HCT116 (cell line): ENCODE results near the gene ATG5. TPM values are rescaled to one million over a fixed set of nuclear protein-coding genes. Genes with fewer than 3 reads are reported as not detected.
A peak's percentile ranks its signal among the peaks of the same experiment; 100 is the strongest.

Experiments
- ATAC-seq: fragments of 200-7000 bp; cut with Tn5 transposase; 2 replicates; pipeline ENCODE4 v1.9.1; 2020; ENCODE audit warnings: mild to moderate bottlenecking, moderate library complexity
- BruUV-seq: library from RNA; stranded (reverse); fragments of 400-500 nt; replicated peaks from 2 replicates; lab custom pipeline; 2021; lab: Mats Ljungman, UMichigan
- CTCF ChIA-PET: fragments of 300-600 bp; sonication (Branson Sonifier 250); formaldehyde crosslinking; loops from one replicate; lab custom pipeline; 2021; ENCODE audit warnings: antibody characterized with exemption; lab: Charles Lee
- POLR2A ChIA-PET: fragments of 300-600, 350-600 bp; sonication (Branson Sonifier 250); formaldehyde crosslinking; loops from one replicate; lab custom pipeline; 2021; ENCODE audit warnings: antibody characterized with exemption; lab: Charles Lee
- RAD21 ChIA-PET, 2 experiments: fragments of 300-600 bp; sonication (Branson Sonifier 250); formaldehyde crosslinking; loops; one replicate each; lab custom pipeline; 2023; ENCODE audit warnings: low total read pairs in 2 of 2; ENCODE audit not compliant: uncharacterized antibody in 2 of 2, unreplicated experiment in 2 of 2, low non-redundant PET in 1 of 2; lab: Charles Lee
- DNase-seq: peaks from one replicate; pipeline ENCODE4 v3.0.0-alpha.2; 2010; ENCODE audit warnings: low read depth, low spot score
- H2AFZ ChIP-seq: fragments of 200-600 bp; shearing (Covaris generic), sonication (generic); 2 replicates; pipeline ENCODE4 v1.6.1; 2017; ENCODE audit warnings: low read depth, mixed run types, mixed read lengths, antibody characterized with exemption, low read length; ENCODE audit not compliant: poor library complexity, severe bottlenecking
- H3K27ac ChIP-seq: 2 replicates; pipeline ENCODE4 v1.5.1; 2012; ENCODE audit warnings: low read depth, low read length
- H3K27me3 ChIP-seq: fragments of 200-600 bp; sonication (generic); 2 replicates; pipeline ENCODE4 v1.6.1; 2016; ENCODE audit warnings: mixed run types, low read length, mixed read lengths; ENCODE audit not compliant: insufficient read depth
- H3K36me3 ChIP-seq, 2 experiments: fragments of 200-500 bp in 1 of 2; fragments of 200-600 bp in 1 of 2; sonication (Bioruptor generic) in 1 of 2; sonication (generic) in 1 of 2; 2 replicates each; pipeline versions ENCODE4 v1.5.1 to v1.6.1; 2014 to 2016; ENCODE audit warnings: low read length in 2 of 2, inconsistent platforms in 1 of 2, mixed read lengths in 1 of 2, mixed run types in 1 of 2; ENCODE audit not compliant: insufficient read depth in 2 of 2, control insufficient read depth in 1 of 2
- H3K4me1 ChIP-seq, 2 experiments: fragments of 200-600 bp in 1 of 2; sonication (generic) in 1 of 2; 2 replicates each; pipeline versions ENCODE4 v1.5.1 to v1.6.1; 2012 to 2017; ENCODE audit warnings: low read length in 2 of 2, inconsistent platforms in 1 of 2, mild to moderate bottlenecking in 1 of 2, mixed read lengths in 1 of 2, mixed run types in 1 of 2, moderate library complexity in 1 of 2; ENCODE audit not compliant: insufficient read depth in 2 of 2, control insufficient read depth in 1 of 2
- H3K4me2 ChIP-seq: fragments of 200-600 bp; sonication (generic); 2 replicates; pipeline ENCODE4 v1.6.1; 2017; ENCODE audit warnings: mixed run types, low read length, mixed read lengths
- H3K4me3 ChIP-seq, 2 experiments: fragments of 200-600 bp in 1 of 2; sonication (generic) in 1 of 2; replicated peaks in 1 of 2; 2 replicates each; pipeline ENCODE4 v1.5.1; 2011 to 2016; ENCODE audit warnings: low read length in 2 of 2, control low read depth in 1 of 2, low read depth in 1 of 2, mild to moderate bottlenecking in 1 of 2, mixed read lengths in 1 of 2, mixed run types in 1 of 2
- H3K79me2 ChIP-seq: fragments of 200-600 bp; sonication (generic); 2 replicates; pipeline ENCODE4 v1.6.1; 2017; ENCODE audit warnings: mild to moderate bottlenecking, mixed run types, low read length, moderate library complexity, mixed read lengths; ENCODE audit not compliant: insufficient read depth
- H3K9ac ChIP-seq: fragments of 200-600 bp; sonication (generic); 2 replicates; pipeline ENCODE4 v1.6.1; 2016; ENCODE audit warnings: low read length, mixed read lengths
- H3K9me2 ChIP-seq: fragments of 200-600 bp; sonication (generic), shearing (Covaris generic); 2 replicates; pipeline ENCODE4 v1.6.1; 2017; ENCODE audit warnings: mixed run types, mild to moderate bottlenecking, moderate library complexity; ENCODE audit not compliant: insufficient read depth
- H3K9me3 ChIP-seq, 2 experiments: fragments of 200-500 bp in 1 of 2; fragments of 200-600 bp in 1 of 2; sonication (Bioruptor generic) in 1 of 2; sonication (generic) in 1 of 2; 2 replicates each; pipeline ENCODE4 v1.6.1; 2014 to 2017; ENCODE audit warnings: low read length in 2 of 2, mixed read lengths in 2 of 2, inconsistent platforms in 1 of 2, low read depth in 1 of 2, mild to moderate bottlenecking in 1 of 2, mixed run types in 1 of 2, moderate library complexity in 1 of 2; ENCODE audit not compliant: control insufficient read depth in 1 of 2, insufficient read depth in 1 of 2
- H4K20me1 ChIP-seq: fragments of 200-600 bp; sonication (generic), shearing (Covaris generic); 2 replicates; pipeline ENCODE4 v1.6.1; 2017; ENCODE audit warnings: mixed run types, mild to moderate bottlenecking, moderate library complexity; ENCODE audit not compliant: insufficient read depth
- CBX3 ChIP-seq: IDR thresholded peaks from 2 replicates; pipeline ENCODE4 v1.6.1; 2012; ENCODE audit warnings: low read depth
- CEBPB ChIP-seq: IDR thresholded peaks from 2 replicates; pipeline ENCODE4 v1.6.1; 2012; ENCODE audit warnings: low read depth
- EGR1 ChIP-seq: IDR thresholded peaks from 2 replicates; pipeline ENCODE4 v1.6.1; 2012; ENCODE audit warnings: low read depth
- ELF1 ChIP-seq: IDR thresholded peaks from 2 replicates; pipeline ENCODE4 v1.6.1; 2012; ENCODE audit warnings: low read depth, borderline replicate concordance
- EZH2phosphoT487 ChIP-seq: fragments of 200-600 bp; IDR thresholded peaks from 2 replicates; pipeline ENCODE4 v1.6.1; 2018; ENCODE audit warnings: antibody characterized with exemption, borderline replicate concordance
- FOSL1 ChIP-seq: IDR thresholded peaks from 2 replicates; pipeline ENCODE4 v1.6.1; 2012; ENCODE audit warnings: low read depth
- POLR2A ChIP-seq: IDR thresholded peaks from 2 replicates; pipeline ENCODE4 v1.7.0; 2011; ENCODE audit warnings: borderline replicate concordance; ENCODE audit not compliant: insufficient read depth, insufficient read length; ENCODE audit errors: extremely low read depth
- RAD21 ChIP-seq: IDR thresholded peaks from 2 replicates; pipeline ENCODE4 v1.6.1; 2012; ENCODE audit warnings: low read depth, mild to moderate bottlenecking
- SIN3A ChIP-seq: IDR thresholded peaks from 2 replicates; pipeline ENCODE4 v1.6.1; 2012; ENCODE audit warnings: low read depth
- SP1 ChIP-seq: IDR thresholded peaks from 2 replicates; pipeline ENCODE4 v1.6.1; 2012; ENCODE audit warnings: low read depth
- YY1 ChIP-seq: IDR thresholded peaks from 2 replicates; pipeline ENCODE4 v1.6.1; 2011; ENCODE audit warnings: low read length, low read depth, moderate library complexity, mild to moderate bottlenecking; ENCODE audit not compliant: insufficient replicate concordance; ENCODE audit errors: extremely low read depth
- ZFX ChIP-seq: fragments of 450-650 bp; IDR thresholded peaks from 2 replicates; pipeline ENCODE4 v1.6.1; 2017
- ZNF274 ChIP-seq: fragments of 200-500 bp; sonication (Bioruptor generic); IDR thresholded peaks from 2 replicates; pipeline ENCODE4 v1.6.1; 2014; ENCODE audit warnings: mild to moderate bottlenecking, low read depth, low read length, inconsistent platforms
- intact Hi-C: fragments of 100-400 bp; cut with micrococcal nuclease; formaldehyde crosslinking; loops from 2 replicates; pipeline ENCODE4 v1.10.0; 2022
- total RNA-seq: library from RNA; stranded (reverse); gene quantifications from one replicate; pipeline ENCODE4 v1.2.1, GENCODE V29; 2021; ENCODE audit not compliant: unreplicated experiment
- TF ChIP-seq, protein P1 (sequence below), 3 experiments: fragments of 200-600 bp in 1 of 3; sonication (generic) in 1 of 3; IDR thresholded peaks in 2 of 3; conservative IDR thresholded peaks in 1 of 3; 2 replicates each; pipeline ENCODE4 v1.5.1; 2012 to 2017; ENCODE audit warnings: low read depth in 2 of 3, low read length in 2 of 3, antibody characterized with exemption in 1 of 3, borderline replicate concordance in 1 of 3, control low read depth in 1 of 3, mild to moderate bottlenecking in 1 of 3, mixed read lengths in 1 of 3, mixed run types in 1 of 3, moderate library complexity in 1 of 3; ENCODE audit not compliant: insufficient read depth in 1 of 3
- TF ChIP-seq, protein P2 (sequence below): IDR thresholded peaks from 2 replicates; pipeline ENCODE4 v1.6.1; 2012; ENCODE audit warnings: low read depth
- TF ChIP-seq, protein P3 (sequence below): IDR thresholded peaks from 2 replicates; pipeline ENCODE4 v1.6.1; 2011; ENCODE audit warnings: mild to moderate bottlenecking, low read length, moderate library complexity; ENCODE audit not compliant: insufficient replicate concordance; ENCODE audit errors: extremely low read depth
- TF ChIP-seq, protein P4 (sequence below): IDR thresholded peaks from 2 replicates; pipeline ENCODE4 v1.6.1; 2012
- TF ChIP-seq, protein P5 (sequence below): IDR thresholded peaks from 2 replicates; pipeline ENCODE4 v1.6.1; 2012

Gene ATG5
- total RNA-seq, 1 experiment from 2014 or later, result 39.6 TPM

DNA sequence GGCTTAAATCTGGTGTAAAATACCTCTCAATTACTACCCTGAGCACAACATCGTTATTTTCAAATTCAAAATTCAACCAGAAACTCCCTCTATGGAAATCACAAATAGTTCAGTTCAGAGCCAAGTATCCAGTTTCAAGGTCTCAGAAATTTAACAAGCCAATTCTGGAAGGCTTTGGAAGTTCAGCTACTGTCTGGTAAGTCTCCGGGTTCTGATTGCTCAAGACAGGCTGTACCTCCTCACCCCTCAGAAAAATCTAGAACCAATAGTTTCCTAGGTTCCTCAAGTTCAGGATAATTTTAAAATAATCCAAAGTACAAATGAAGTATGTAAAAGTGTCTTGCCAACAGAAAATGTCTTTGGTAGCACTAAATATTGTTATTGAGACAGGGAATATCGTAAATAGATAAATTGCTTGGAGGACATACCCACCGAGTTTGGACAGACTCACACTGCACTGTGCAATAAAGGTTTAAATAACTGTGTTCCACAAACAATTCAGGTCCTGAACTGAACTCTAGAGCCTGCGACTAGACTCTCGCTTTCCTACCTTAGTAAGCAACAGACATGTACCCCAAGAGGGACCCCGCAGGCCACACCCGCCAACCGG, 729 bp downstream of the ATG5 start:
- Histone ChIP-seq H3K4me2 (peak overlapping the region; percentile 70), H3K79me2 (peaks cover 53% of the 10 kb centered on the region), H3K27me3 (no peaks in the 10 kb centered on the region), H3K9me3 (no peaks in the 10 kb centered on the region), H3K9ac (peak overlapping the region; percentile 88)
- DNase-seq (no peak), ATAC-seq (peak; percentile 19)
- TSS peak; percentile 63 for BruUV-seq
- ChIA-PET RAD21 (no interaction called here), POLR2A (interaction anchor here (0.5 to 1.3 kb wide), 7 partner anchors 8 to 974 kb away, joined by 3 to 9 read pairs (median 4); no protein-coding TSS in a partner anchor)
- intact Hi-C loops, result no loop called here
- no peak for TF ChIP-seq ZNF274
- no peak for TF ChIP-seq ELF1
- TF ChIP-seq POLR2A, result no peak
- TF ChIP-seq YY1, result no peak
- TF ChIP-seq RAD21, result no peak
- no peak for TF ChIP-seq SP1
- TF ChIP-seq EZH2phosphoT487, result no peak
- no peak for TF ChIP-seq CEBPB
- TF ChIP-seq, protein P1, sequence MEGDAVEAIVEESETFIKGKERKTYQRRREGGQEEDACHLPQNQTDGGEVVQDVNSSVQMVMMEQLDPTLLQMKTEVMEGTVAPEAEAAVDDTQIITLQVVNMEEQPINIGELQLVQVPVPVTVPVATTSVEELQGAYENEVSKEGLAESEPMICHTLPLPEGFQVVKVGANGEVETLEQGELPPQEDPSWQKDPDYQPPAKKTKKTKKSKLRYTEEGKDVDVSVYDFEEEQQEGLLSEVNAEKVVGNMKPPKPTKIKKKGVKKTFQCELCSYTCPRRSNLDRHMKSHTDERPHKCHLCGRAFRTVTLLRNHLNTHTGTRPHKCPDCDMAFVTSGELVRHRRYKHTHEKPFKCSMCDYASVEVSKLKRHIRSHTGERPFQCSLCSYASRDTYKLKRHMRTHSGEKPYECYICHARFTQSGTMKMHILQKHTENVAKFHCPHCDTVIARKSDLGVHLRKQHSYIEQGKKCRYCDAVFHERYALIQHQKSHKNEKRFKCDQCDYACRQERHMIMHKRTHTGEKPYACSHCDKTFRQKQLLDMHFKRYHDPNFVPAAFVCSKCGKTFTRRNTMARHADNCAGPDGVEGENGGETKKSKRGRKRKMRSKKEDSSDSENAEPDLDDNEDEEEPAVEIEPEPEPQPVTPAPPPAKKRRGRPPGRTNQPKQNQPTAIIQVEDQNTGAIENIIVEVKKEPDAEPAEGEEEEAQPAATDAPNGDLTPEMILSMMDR (IDR thresholded peaks at IDR 0.05 in 2 of 3, conservative IDR thresholded peaks at IDR 0.05 in 1 of 3; ENCODE audit: borderline replicate concordance in 1 of 3, insufficient read depth in 1 of 3, low read depth in 2 of 3, low read length in 2 of 3), result no peak
- TF ChIP-seq, protein P2, sequence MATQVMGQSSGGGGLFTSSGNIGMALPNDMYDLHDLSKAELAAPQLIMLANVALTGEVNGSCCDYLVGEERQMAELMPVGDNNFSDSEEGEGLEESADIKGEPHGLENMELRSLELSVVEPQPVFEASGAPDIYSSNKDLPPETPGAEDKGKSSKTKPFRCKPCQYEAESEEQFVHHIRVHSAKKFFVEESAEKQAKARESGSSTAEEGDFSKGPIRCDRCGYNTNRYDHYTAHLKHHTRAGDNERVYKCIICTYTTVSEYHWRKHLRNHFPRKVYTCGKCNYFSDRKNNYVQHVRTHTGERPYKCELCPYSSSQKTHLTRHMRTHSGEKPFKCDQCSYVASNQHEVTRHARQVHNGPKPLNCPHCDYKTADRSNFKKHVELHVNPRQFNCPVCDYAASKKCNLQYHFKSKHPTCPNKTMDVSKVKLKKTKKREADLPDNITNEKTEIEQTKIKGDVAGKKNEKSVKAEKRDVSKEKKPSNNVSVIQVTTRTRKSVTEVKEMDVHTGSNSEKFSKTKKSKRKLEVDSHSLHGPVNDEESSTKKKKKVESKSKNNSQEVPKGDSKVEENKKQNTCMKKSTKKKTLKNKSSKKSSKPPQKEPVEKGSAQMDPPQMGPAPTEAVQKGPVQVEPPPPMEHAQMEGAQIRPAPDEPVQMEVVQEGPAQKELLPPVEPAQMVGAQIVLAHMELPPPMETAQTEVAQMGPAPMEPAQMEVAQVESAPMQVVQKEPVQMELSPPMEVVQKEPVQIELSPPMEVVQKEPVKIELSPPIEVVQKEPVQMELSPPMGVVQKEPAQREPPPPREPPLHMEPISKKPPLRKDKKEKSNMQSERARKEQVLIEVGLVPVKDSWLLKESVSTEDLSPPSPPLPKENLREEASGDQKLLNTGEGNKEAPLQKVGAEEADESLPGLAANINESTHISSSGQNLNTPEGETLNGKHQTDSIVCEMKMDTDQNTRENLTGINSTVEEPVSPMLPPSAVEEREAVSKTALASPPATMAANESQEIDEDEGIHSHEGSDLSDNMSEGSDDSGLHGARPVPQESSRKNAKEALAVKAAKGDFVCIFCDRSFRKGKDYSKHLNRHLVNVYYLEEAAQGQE, result no peak
- TF ChIP-seq SIN3A, result no peak
- no peak for TF ChIP-seq FOSL1
- no peak for TF ChIP-seq EGR1
- no peak for TF ChIP-seq CBX3
- TF ChIP-seq, protein P3, sequence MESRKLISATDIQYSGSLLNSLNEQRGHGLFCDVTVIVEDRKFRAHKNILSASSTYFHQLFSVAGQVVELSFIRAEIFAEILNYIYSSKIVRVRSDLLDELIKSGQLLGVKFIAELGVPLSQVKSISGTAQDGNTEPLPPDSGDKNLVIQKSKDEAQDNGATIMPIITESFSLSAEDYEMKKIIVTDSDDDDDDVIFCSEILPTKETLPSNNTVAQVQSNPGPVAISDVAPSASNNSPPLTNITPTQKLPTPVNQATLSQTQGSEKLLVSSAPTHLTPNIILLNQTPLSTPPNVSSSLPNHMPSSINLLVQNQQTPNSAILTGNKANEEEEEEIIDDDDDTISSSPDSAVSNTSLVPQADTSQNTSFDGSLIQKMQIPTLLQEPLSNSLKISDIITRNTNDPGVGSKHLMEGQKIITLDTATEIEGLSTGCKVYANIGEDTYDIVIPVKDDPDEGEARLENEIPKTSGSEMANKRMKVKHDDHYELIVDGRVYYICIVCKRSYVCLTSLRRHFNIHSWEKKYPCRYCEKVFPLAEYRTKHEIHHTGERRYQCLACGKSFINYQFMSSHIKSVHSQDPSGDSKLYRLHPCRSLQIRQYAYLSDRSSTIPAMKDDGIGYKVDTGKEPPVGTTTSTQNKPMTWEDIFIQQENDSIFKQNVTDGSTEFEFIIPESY, result no peak
- no peak for TF ChIP-seq ZFX
- TF ChIP-seq, protein P4, sequence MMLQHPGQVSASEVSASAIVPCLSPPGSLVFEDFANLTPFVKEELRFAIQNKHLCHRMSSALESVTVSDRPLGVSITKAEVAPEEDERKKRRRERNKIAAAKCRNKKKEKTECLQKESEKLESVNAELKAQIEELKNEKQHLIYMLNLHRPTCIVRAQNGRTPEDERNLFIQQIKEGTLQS, result no peak
- TF ChIP-seq, protein P5, sequence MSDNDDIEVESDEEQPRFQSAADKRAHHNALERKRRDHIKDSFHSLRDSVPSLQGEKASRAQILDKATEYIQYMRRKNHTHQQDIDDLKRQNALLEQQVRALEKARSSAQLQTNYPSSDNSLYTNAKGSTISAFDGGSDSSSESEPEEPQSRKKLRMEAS, result no peak
- TF ChIP-seq, all 23 proteins: peak for 0
- H3K36me3 ChIP-seq, result no peaks in the 10 kb centered on the region
- H2AFZ ChIP-seq, result no peak overlapping the region
- H3K27ac ChIP-seq, result peak overlapping the region; percentile 91
- peaks cover 6 to 16% of the 10 kb centered on the region in 2 experiments; a peak in 3 of 4 replicates for H3K4me1 ChIP-seq
- no peaks in the 10 kb centered on the region for H3K9me2 ChIP-seq
- no peaks in the 10 kb centered on the region for H4K20me1 ChIP-seq
- CTCF ChIA-PET, result interaction anchor here (1.1 to 1.2 kb wide), 2 partner anchors 10 to 14 kb away, joined by 6 to 13 read pairs; no protein-coding TSS in a partner anchor
- H3K4me3 ChIP-seq, result peak overlapping the region; percentile 78 to 85
